HEK293 (cell line): ENCODE data around the gene GRM4.

Experiments
- CTCF ChIA-PET: fragments of 350-600 bp; formaldehyde crosslinking; extraction: SDS; loops from one replicate; lab custom pipeline; 2021; ENCODE audit warnings: antibody characterized with exemption; lab: Yijun Ruan, JAX
- POLR2A ChIA-PET: fragments of 300-600 bp; formaldehyde crosslinking; extraction: SDS; loops from one replicate; lab custom pipeline; 2020; ENCODE audit warnings: antibody characterized with exemption, inconsistent platforms; lab: Yijun Ruan, JAX
- H3K27ac ChIP-seq: fragments of 200-500 bp; sonication (Bioruptor generic); 2 replicates; pipeline ENCODE4 v1.5.1; 2014; ENCODE audit warnings: low read depth, low read length, control low read depth, inconsistent platforms; ENCODE audit errors: extremely low read depth
- H3K36me3 ChIP-seq, 2 experiments: fragments of 200-500 bp in 1 of 2; sonication (Bioruptor generic) in 1 of 2; 1 replicate in 1 of 2; 2 replicates in 1 of 2; pipeline ENCODE4 v1.5.1; 2014 to 2017; ENCODE audit warnings: inconsistent platforms in 2 of 2, low read length in 2 of 2; ENCODE audit not compliant: control insufficient read depth in 2 of 2, insufficient read depth in 1 of 2
- H3K4me1 ChIP-seq: fragments of 200-500 bp; sonication (Bioruptor generic); 2 replicates; pipeline ENCODE4 v1.5.1; 2014; ENCODE audit warnings: mild to moderate bottlenecking, low read length, inconsistent platforms; ENCODE audit not compliant: control insufficient read depth, insufficient read depth
- H3K4me3 ChIP-seq: 2 replicates; pipeline ENCODE4 v1.5.1; 2011; ENCODE audit warnings: low read depth, mild to moderate bottlenecking, control low read depth, low read length, moderate library complexity
- H3K9me3 ChIP-seq: fragments of 200-500 bp; sonication (Bioruptor generic); 2 replicates; pipeline ENCODE4 v1.5.1; 2014; ENCODE audit warnings: low read depth, low read length, inconsistent platforms; ENCODE audit not compliant: control insufficient read depth, insufficient read depth
- KLF10 ChIP-seq: fragments of 450-650 bp; IDR thresholded peaks from 2 replicates; pipeline ENCODE4 v1.5.1; 2018; ENCODE audit warnings: missing biosample characterization, mild to moderate bottlenecking, missing genetic modification characterization
- SALL2 ChIP-seq: fragments of 450-650 bp; formaldehyde crosslinking; IDR thresholded peaks from 2 replicates; pipeline ENCODE4 v1.5.0; 2017; ENCODE audit warnings: missing biosample characterization, mild to moderate bottlenecking, missing genetic modification characterization, borderline replicate concordance
- SP2 ChIP-seq: fragments of 450-650 bp; formaldehyde crosslinking; IDR thresholded peaks from 2 replicates; pipeline ENCODE4 v1.5.1; 2016; ENCODE audit warnings: missing biosample characterization, missing genetic modification characterization
- TCF7L2 ChIP-seq: IDR thresholded peaks from 2 replicates; pipeline ENCODE4 v1.6.1; 2011; ENCODE audit warnings: low read depth, mild to moderate bottlenecking, inconsistent platforms, low read length, moderate library complexity, borderline replicate concordance
- TRIM28 ChIP-seq: IDR thresholded peaks from 2 replicates; pipeline ENCODE4 v1.6.1; 2011; ENCODE audit warnings: low read length, control low read depth, borderline replicate concordance
- ZIC2 ChIP-seq: fragments of 450-650 bp; formaldehyde crosslinking; IDR thresholded peaks from 2 replicates; pipeline ENCODE4 v1.5.1; 2016; ENCODE audit warnings: missing biosample characterization, missing genetic modification characterization
- ZNF10 ChIP-seq: fragments of 450-650 bp; formaldehyde crosslinking; IDR thresholded peaks from 2 replicates; pipeline ENCODE4 v1.5.1; 2017; ENCODE audit warnings: missing biosample characterization, missing genetic modification characterization
- ZNF16 ChIP-seq: fragments of 450-650 bp; formaldehyde crosslinking; IDR thresholded peaks from 2 replicates; pipeline ENCODE4 v1.5.1; 2016; ENCODE audit warnings: low read depth, missing biosample characterization, missing genetic modification characterization
- ZNF175 ChIP-seq: fragments of 450-650 bp; formaldehyde crosslinking; IDR thresholded peaks from 2 replicates; pipeline ENCODE4 v1.5.1; 2016; ENCODE audit warnings: missing biosample characterization, missing genetic modification characterization
- ZNF366 ChIP-seq: fragments of 450-650 bp; formaldehyde crosslinking; conservative IDR thresholded peaks from 2 replicates; pipeline ENCODE4 v1.5.1; 2016; ENCODE audit warnings: missing biosample characterization, missing genetic modification characterization
- ZNF391 ChIP-seq: fragments of 450-650 bp; formaldehyde crosslinking; IDR thresholded peaks from 2 replicates; pipeline ENCODE4 v1.5.1; 2016; ENCODE audit warnings: low read depth, missing biosample characterization, missing genetic modification characterization, borderline replicate concordance
- ZNF514 ChIP-seq: fragments of 450-650 bp; formaldehyde crosslinking; IDR thresholded peaks from 2 replicates; pipeline ENCODE4 v1.5.1; 2016; ENCODE audit warnings: missing biosample characterization, missing genetic modification characterization
- ZNF654 ChIP-seq: fragments of 450-650 bp; formaldehyde crosslinking; IDR thresholded peaks from 2 replicates; pipeline ENCODE4 v1.5.1; 2016; ENCODE audit warnings: low read depth, missing biosample characterization, missing genetic modification characterization
- TF ChIP-seq, protein P1 (sequence below): fragments of 450-650 bp; formaldehyde crosslinking; IDR thresholded peaks from 2 replicates; pipeline ENCODE4 v1.5.1; 2016; ENCODE audit warnings: missing biosample characterization, missing genetic modification characterization
- TF ChIP-seq, protein P2 (sequence below): fragments of 450-650 bp; formaldehyde crosslinking; IDR thresholded peaks from 2 replicates; pipeline ENCODE4 v1.5.1; 2016; ENCODE audit warnings: missing biosample characterization, missing genetic modification characterization, borderline replicate concordance
- TF ChIP-seq, protein P3 (sequence below): fragments of 450-650 bp; IDR thresholded peaks from 2 replicates; pipeline ENCODE4 v1.5.1; 2018; ENCODE audit warnings: missing biosample characterization, mild to moderate bottlenecking, missing genetic modification characterization
- TF ChIP-seq, protein P4 (sequence below): IDR thresholded peaks from 2 replicates; pipeline ENCODE4 v1.6.1; 2011; ENCODE audit warnings: mild to moderate bottlenecking, low read depth, low read length, borderline replicate concordance
- TF ChIP-seq, protein P5 (sequence below): fragments of 450-650 bp; formaldehyde crosslinking; IDR thresholded peaks from 2 replicates; pipeline ENCODE4 v1.5.1; 2016; ENCODE audit warnings: missing biosample characterization, missing genetic modification characterization

The GRM4 gene

DNA sequence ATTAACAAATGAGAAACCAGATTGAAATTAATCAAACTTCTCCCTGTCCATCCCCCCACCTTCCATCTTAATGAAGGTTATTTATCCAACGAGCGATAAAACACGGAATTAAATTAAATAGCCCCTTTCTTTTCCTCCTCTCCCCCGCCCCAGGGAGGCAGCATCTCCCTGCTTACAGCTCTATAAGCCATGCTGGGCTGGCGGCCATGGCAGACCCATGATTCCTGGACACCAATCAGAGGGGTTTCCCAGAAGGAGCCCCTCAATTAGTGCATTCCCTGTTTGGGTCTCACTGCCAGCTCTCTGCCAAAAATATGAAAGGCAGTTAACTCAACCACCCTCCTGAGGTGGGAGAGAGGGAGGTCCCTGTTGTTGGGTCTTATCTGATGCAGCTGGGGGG, 33.8 kb downstream of the GRM4 start:
- Histone ChIP-seq H3K36me3 (no peaks in the 10 kb centered on the region), H3K4me1 (no peaks in the 10 kb centered on the region), H3K27ac (no peak overlapping the region), H3K4me3 (no peak overlapping the region), H3K9me3 (no peaks in the 10 kb centered on the region)
- ChIA-PET POLR2A (no interaction called here), CTCF (no interaction called here)
- no peak for TF ChIP-seq ZNF175
- TF ChIP-seq, protein P1, sequence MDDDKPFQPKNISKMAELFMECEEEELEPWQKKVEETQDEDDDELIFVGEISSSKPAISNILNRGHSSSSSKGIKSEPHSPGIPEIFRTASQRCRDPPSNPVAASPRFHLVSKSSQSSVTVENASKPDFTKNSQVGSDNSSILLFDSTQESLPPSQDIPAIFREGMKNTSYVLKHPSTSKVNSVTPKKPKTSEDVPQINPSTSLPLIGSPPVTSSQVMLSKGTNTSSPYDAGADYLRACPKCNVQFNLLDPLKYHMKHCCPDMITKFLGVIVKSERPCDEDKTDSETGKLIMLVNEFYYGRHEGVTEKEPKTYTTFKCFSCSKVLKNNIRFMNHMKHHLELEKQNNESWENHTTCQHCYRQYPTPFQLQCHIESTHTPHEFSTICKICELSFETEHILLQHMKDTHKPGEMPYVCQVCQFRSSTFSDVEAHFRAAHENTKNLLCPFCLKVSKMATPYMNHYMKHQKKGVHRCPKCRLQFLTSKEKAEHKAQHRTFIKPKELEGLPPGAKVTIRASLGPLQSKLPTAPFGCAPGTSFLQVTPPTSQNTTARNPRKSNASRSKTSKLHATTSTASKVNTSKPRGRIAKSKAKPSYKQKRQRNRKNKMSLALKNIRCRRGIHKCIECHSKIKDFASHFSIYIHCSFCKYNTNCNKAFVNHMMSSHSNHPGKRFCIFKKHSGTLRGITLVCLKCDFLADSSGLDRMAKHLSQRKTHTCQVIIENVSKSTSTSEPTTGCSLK (tag by site-specific recombination), result no peak
- no peak for TF ChIP-seq ZNF514 (tag by site-specific recombination)
- TF ChIP-seq, protein P2, sequence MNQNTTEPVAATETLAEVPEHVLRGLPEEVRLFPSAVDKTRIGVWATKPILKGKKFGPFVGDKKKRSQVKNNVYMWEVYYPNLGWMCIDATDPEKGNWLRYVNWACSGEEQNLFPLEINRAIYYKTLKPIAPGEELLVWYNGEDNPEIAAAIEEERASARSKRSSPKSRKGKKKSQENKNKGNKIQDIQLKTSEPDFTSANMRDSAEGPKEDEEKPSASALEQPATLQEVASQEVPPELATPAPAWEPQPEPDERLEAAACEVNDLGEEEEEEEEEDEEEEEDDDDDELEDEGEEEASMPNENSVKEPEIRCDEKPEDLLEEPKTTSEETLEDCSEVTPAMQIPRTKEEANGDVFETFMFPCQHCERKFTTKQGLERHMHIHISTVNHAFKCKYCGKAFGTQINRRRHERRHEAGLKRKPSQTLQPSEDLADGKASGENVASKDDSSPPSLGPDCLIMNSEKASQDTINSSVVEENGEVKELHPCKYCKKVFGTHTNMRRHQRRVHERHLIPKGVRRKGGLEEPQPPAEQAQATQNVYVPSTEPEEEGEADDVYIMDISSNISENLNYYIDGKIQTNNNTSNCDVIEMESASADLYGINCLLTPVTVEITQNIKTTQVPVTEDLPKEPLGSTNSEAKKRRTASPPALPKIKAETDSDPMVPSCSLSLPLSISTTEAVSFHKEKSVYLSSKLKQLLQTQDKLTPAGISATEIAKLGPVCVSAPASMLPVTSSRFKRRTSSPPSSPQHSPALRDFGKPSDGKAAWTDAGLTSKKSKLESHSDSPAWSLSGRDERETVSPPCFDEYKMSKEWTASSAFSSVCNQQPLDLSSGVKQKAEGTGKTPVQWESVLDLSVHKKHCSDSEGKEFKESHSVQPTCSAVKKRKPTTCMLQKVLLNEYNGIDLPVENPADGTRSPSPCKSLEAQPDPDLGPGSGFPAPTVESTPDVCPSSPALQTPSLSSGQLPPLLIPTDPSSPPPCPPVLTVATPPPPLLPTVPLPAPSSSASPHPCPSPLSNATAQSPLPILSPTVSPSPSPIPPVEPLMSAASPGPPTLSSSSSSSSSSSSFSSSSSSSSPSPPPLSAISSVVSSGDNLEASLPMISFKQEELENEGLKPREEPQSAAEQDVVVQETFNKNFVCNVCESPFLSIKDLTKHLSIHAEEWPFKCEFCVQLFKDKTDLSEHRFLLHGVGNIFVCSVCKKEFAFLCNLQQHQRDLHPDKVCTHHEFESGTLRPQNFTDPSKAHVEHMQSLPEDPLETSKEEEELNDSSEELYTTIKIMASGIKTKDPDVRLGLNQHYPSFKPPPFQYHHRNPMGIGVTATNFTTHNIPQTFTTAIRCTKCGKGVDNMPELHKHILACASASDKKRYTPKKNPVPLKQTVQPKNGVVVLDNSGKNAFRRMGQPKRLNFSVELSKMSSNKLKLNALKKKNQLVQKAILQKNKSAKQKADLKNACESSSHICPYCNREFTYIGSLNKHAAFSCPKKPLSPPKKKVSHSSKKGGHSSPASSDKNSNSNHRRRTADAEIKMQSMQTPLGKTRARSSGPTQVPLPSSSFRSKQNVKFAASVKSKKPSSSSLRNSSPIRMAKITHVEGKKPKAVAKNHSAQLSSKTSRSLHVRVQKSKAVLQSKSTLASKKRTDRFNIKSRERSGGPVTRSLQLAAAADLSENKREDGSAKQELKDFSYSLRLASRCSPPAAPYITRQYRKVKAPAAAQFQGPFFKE (tag by site-specific recombination), result no peak
- TF ChIP-seq ZNF16, result no peak
- TF ChIP-seq KLF10 (tag by site-specific recombination), result no peak
- TF ChIP-seq, protein P3, sequence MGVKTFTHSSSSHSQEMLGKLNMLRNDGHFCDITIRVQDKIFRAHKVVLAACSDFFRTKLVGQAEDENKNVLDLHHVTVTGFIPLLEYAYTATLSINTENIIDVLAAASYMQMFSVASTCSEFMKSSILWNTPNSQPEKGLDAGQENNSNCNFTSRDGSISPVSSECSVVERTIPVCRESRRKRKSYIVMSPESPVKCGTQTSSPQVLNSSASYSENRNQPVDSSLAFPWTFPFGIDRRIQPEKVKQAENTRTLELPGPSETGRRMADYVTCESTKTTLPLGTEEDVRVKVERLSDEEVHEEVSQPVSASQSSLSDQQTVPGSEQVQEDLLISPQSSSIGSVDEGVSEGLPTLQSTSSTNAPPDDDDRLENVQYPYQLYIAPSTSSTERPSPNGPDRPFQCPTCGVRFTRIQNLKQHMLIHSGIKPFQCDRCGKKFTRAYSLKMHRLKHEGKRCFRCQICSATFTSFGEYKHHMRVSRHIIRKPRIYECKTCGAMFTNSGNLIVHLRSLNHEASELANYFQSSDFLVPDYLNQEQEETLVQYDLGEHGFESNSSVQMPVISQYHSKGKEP (tag by site-specific recombination), result no peak
- TF ChIP-seq, protein P4, sequence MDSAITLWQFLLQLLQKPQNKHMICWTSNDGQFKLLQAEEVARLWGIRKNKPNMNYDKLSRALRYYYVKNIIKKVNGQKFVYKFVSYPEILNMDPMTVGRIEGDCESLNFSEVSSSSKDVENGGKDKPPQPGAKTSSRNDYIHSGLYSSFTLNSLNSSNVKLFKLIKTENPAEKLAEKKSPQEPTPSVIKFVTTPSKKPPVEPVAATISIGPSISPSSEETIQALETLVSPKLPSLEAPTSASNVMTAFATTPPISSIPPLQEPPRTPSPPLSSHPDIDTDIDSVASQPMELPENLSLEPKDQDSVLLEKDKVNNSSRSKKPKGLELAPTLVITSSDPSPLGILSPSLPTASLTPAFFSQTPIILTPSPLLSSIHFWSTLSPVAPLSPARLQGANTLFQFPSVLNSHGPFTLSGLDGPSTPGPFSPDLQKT, result no peak
- TF ChIP-seq ZNF10 (tag by site-specific recombination), result no peak
- TF ChIP-seq ZNF654 (tag by site-specific recombination), result no peak
- TF ChIP-seq ZIC2 (tag by site-specific recombination), result no peak
- TF ChIP-seq SALL2 (tag by site-specific recombination), result no peak
- no peak for TF ChIP-seq ZNF366
- no peak for TF ChIP-seq TRIM28
- no peak for TF ChIP-seq SP2 (tag by site-specific recombination)
- TF ChIP-seq, protein P5, sequence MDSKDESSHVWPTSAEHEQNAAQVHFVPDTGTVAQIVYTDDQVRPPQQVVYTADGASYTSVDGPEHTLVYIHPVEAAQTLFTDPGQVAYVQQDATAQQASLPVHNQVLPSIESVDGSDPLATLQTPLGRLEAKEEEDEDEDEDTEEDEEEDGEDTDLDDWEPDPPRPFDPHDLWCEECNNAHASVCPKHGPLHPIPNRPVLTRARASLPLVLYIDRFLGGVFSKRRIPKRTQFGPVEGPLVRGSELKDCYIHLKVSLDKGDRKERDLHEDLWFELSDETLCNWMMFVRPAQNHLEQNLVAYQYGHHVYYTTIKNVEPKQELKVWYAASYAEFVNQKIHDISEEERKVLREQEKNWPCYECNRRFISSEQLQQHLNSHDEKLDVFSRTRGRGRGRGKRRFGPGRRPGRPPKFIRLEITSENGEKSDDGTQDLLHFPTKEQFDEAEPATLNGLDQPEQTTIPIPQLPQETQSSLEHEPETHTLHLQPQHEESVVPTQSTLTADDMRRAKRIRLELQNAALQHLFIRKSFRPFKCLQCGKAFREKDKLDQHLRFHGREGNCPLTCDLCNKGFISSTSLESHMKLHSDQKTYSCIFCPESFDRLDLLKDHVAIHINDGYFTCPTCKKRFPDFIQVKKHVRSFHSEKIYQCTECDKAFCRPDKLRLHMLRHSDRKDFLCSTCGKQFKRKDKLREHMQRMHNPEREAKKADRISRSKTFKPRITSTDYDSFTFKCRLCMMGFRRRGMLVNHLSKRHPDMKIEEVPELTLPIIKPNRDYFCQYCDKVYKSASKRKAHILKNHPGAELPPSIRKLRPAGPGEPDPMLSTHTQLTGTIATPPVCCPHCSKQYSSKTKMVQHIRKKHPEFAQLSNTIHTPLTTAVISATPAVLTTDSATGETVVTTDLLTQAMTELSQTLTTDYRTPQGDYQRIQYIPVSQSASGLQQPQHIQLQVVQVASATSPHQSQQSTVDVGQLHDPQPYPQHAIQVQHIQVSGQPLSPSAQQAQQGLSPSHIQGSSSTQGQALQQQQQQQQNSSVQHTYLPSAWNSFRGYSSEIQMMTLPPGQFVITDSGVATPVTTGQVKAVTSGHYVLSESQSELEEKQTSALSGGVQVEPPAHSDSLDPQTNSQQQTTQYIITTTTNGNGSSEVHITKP, result no peak
- TF ChIP-seq ZNF391, result no peak
- TF ChIP-seq TCF7L2, result no peak
